K562 (cell line): ENCODE results near the gene MYOCD.

Source experiments
- CCAR2 ChIP-seq: fragments of 200-400 bp; formaldehyde crosslinking; IDR thresholded peaks from 2 replicates; pipeline ENCODE4 v1.6.1; 2017; ENCODE audit warnings: mild to moderate bottlenecking, low read depth, low read length
- CTCF ChIP-seq, 3 experiments: IDR thresholded peaks in 2 of 3; conservative IDR thresholded peaks in 1 of 3; 2 replicates each; pipeline ENCODE4 v1.5.1; 2011 to 2012; ENCODE audit warnings: low read length in 3 of 3, mild to moderate bottlenecking in 3 of 3, control low read depth in 2 of 3, improper control_type of control experiment in 1 of 3, inconsistent platforms in 1 of 3, low read depth in 1 of 3, mixed read lengths in 1 of 3, moderate library complexity in 1 of 3; ENCODE audit not compliant: insufficient read depth in 2 of 3
- ERF ChIP-seq: fragments of 450-650 bp; formaldehyde crosslinking; IDR thresholded peaks from 2 replicates; pipeline ENCODE4 v1.4.0; 2020; ENCODE audit warnings: mild to moderate bottlenecking, mixed read lengths
- GTF2B ChIP-seq: IDR thresholded peaks from 2 replicates; pipeline ENCODE4 v1.6.1; 2011; ENCODE audit not compliant: insufficient read length; ENCODE audit errors: extremely low read depth
- LARP7 ChIP-seq: fragments of 450-650 bp; IDR thresholded peaks from 2 replicates; pipeline ENCODE4 v1.6.1; 2016
- POLR2A ChIP-seq: fragments of 450-650 bp; conservative IDR thresholded peaks from 2 replicates; pipeline ENCODE4 v1.6.1; 2016
- RAD21 ChIP-seq, 2 experiments: fragments of 250-450 bp in 1 of 2; fragments of 450-650 bp in 1 of 2; sonication (Bioruptor Pico) in 1 of 2; formaldehyde crosslinking in 1 of 2; IDR thresholded peaks in 1 of 2; conservative IDR thresholded peaks in 1 of 2; 2 replicates each; pipeline versions ENCODE4 v1.4.0 to v1.8.0; 2020 to 2022; ENCODE audit warnings: mild to moderate bottlenecking in 2 of 2, moderate library complexity in 1 of 2
- RAD51 ChIP-seq: fragments of 450-650 bp; IDR thresholded peaks from 2 replicates; pipeline ENCODE4 v1.7.1; 2016; ENCODE audit warnings: low read depth, mild to moderate bottlenecking, borderline replicate concordance
- SLC30A9 ChIP-seq: fragments of 250-450 bp; sonication (Bioruptor Pico); IDR thresholded peaks from 2 replicates; pipeline ENCODE4 v1.8.0; 2022; ENCODE audit warnings: mild to moderate bottlenecking, moderate library complexity
- USF1 ChIP-seq: sonication (generic); formaldehyde crosslinking; IDR thresholded peaks from 2 replicates; pipeline ENCODE4 v1.9.0; 2022; ENCODE audit warnings: mild to moderate bottlenecking, missing genetic modification reagents

GRCh38 chr17:12789075-12789480, 123.4 kb downstream of the MYOCD start:
- TF ChIP-seq CTCF (IDR thresholded peaks at IDR 0.05 in 2 of 3, conservative IDR thresholded peaks at IDR 0.05 in 1 of 3; ENCODE audit: insufficient read depth in 2 of 3, low read depth in 1 of 3, low read length in 3 of 3) (no peak), RAD51 (no peak), LARP7 (no peak), GTF2B (no peak), POLR2A (no peak), RAD21 (CRISPR knock-in tag; conservative IDR thresholded peaks at IDR 0.05 in 1 of 2, IDR thresholded peaks at IDR 0.05 in 1 of 2) (no peak), USF1 (no peak), SLC30A9 (CRISPR knock-in tag) (no peak), CCAR2 (no peak), ERF (no peak)
